Memory B cell (primary cell): ENCODE measurements around the gene FCGR2B.
"Not testable (repeated sequence)": the region's sequence is repeated elsewhere in the genome, so short reads cannot be mapped to it uniquely, and the experiment has no call there.

Experiments used
- ATAC-seq: fragments of 150-1000 bp; cut with Tn5 transposase; 2 replicates; pipeline ENCODE4 v1.10.0; 2021; ENCODE audit warnings: low read depth, mild to moderate bottlenecking, moderate library complexity
- DNase-seq, 2 donors: peaks; one replicate each; pipeline ENCODE4 v3.0.0; 2022; ENCODE audit warnings: low spot score in 2 of 2
- H3K27ac Mint-ChIP-seq: one replicate; pipeline ENCODE4 v1.8.0; 2022; ENCODE audit warnings: mild to moderate bottlenecking, moderate library complexity, mixed read lengths
- H3K27me3 Mint-ChIP-seq: one replicate; pipeline ENCODE4 v1.8.0; 2022; ENCODE audit warnings: mixed read lengths
- H3K36me3 Mint-ChIP-seq: one replicate; pipeline ENCODE4 v1.8.0; 2022; ENCODE audit warnings: mild to moderate bottlenecking, mixed read lengths
- H3K4me1 Mint-ChIP-seq: one replicate; pipeline ENCODE4 v1.8.0; 2022; ENCODE audit warnings: mixed read lengths
- H3K4me3 Mint-ChIP-seq: one replicate; pipeline ENCODE4 v1.8.0; 2022; ENCODE audit warnings: mild to moderate bottlenecking, moderate library complexity, mixed read lengths
- H3K9me3 Mint-ChIP-seq: one replicate; pipeline ENCODE4 v1.8.0; 2022; ENCODE audit warnings: mixed read lengths

The FCGR2B gene

GRCh38 chr1:161636976-161637375 is 26.0 kb upstream of the FCGR2B start:
- not testable (repeated sequence) for H3K27ac Mint-ChIP-seq, H3K4me1 Mint-ChIP-seq, H3K4me3 Mint-ChIP-seq, H3K36me3 Mint-ChIP-seq, H3K9me3 Mint-ChIP-seq, DNase-seq, ATAC-seq, H3K27me3 Mint-ChIP-seq

GRCh38 chr1:161638251-161638993 is 24.5 kb upstream of the FCGR2B start:
- not testable (repeated sequence) for H3K4me1 Mint-ChIP-seq, H3K27me3 Mint-ChIP-seq, ATAC-seq, H3K36me3 Mint-ChIP-seq, H3K9me3 Mint-ChIP-seq, DNase-seq, H3K27ac Mint-ChIP-seq, H3K4me3 Mint-ChIP-seq

GRCh38 chr1:161639203-161639602 is 23.7 kb upstream of the FCGR2B start:
- not testable (repeated sequence) for DNase-seq, H3K4me1 Mint-ChIP-seq, H3K36me3 Mint-ChIP-seq, H3K9me3 Mint-ChIP-seq, H3K27me3 Mint-ChIP-seq, ATAC-seq, H3K4me3 Mint-ChIP-seq, H3K27ac Mint-ChIP-seq

GRCh38 chr1:161642697-161643096 is 20.2 kb upstream of the FCGR2B start:
- not testable (repeated sequence) for H3K9me3 Mint-ChIP-seq, H3K4me1 Mint-ChIP-seq, H3K4me3 Mint-ChIP-seq, DNase-seq, H3K27ac Mint-ChIP-seq, H3K27me3 Mint-ChIP-seq, H3K36me3 Mint-ChIP-seq
- ATAC-seq, result peak; percentile 72

- ATAC-seq, H3K9me3 Mint-ChIP-seq, DNase-seq, H3K27me3 Mint-ChIP-seq, H3K36me3 Mint-ChIP-seq, H3K4me3 Mint-ChIP-seq, H3K27ac Mint-ChIP-seq, H3K4me1 Mint-ChIP-seq: not testable (repeated sequence)
Observed at GRCh38 chr1:161643481-161644208, 19.3 kb upstream of the FCGR2B start.

GRCh38 chr1:161644855-161645254 is 18.1 kb upstream of the FCGR2B start:
- ATAC-seq, H3K4me3 Mint-ChIP-seq, H3K36me3 Mint-ChIP-seq, H3K9me3 Mint-ChIP-seq, H3K27ac Mint-ChIP-seq, H3K4me1 Mint-ChIP-seq, DNase-seq, H3K27me3 Mint-ChIP-seq: not testable (repeated sequence)

- H3K27ac Mint-ChIP-seq, H3K36me3 Mint-ChIP-seq, H3K4me1 Mint-ChIP-seq, DNase-seq, H3K27me3 Mint-ChIP-seq, H3K9me3 Mint-ChIP-seq, H3K4me3 Mint-ChIP-seq: not testable (repeated sequence)
- ATAC-seq, result peak; percentile 43
Observed at GRCh38 chr1:161647507-161648360, 15.2 kb upstream of the FCGR2B start.

- H3K27me3 Mint-ChIP-seq, result not testable (repeated sequence)
Observed at GRCh38 chr1:161653541-161653940, 9.4 kb upstream of the FCGR2B start.

GRCh38 chr1:161653971-161654370 is 9.0 kb upstream of the FCGR2B start:
- not testable (repeated sequence) for H3K27me3 Mint-ChIP-seq, H3K4me1 Mint-ChIP-seq, H3K36me3 Mint-ChIP-seq, H3K9me3 Mint-ChIP-seq, H3K4me3 Mint-ChIP-seq, H3K27ac Mint-ChIP-seq, ATAC-seq, DNase-seq

More at GRCh38 chr1:161653541-161653940, 9.4 kb upstream of the FCGR2B start:
- DNase-seq, H3K4me3 Mint-ChIP-seq, H3K4me1 Mint-ChIP-seq, ATAC-seq, H3K9me3 Mint-ChIP-seq, H3K27ac Mint-ChIP-seq, H3K36me3 Mint-ChIP-seq: not testable (repeated sequence)

- H3K4me1 Mint-ChIP-seq, H3K4me3 Mint-ChIP-seq, H3K27ac Mint-ChIP-seq, DNase-seq, H3K9me3 Mint-ChIP-seq, H3K27me3 Mint-ChIP-seq, H3K36me3 Mint-ChIP-seq: not testable (repeated sequence)
- ATAC-seq, result peak; percentile 44
Observed at GRCh38 chr1:161658524-161658923, 4.4 kb upstream of the FCGR2B start.

- not testable (repeated sequence) for H3K27me3 Mint-ChIP-seq, H3K36me3 Mint-ChIP-seq, DNase-seq, H3K4me3 Mint-ChIP-seq, H3K9me3 Mint-ChIP-seq, H3K4me1 Mint-ChIP-seq, H3K27ac Mint-ChIP-seq
- ATAC-seq, result peak; percentile 50
Observed at GRCh38 chr1:161661660-161662311, 1.2 kb upstream of the FCGR2B start.

GRCh38 chr1:161663569-161663968 is 626 bp downstream of the FCGR2B start:
- not testable (repeated sequence) for H3K36me3 Mint-ChIP-seq, H3K27ac Mint-ChIP-seq, H3K4me1 Mint-ChIP-seq, DNase-seq, H3K27me3 Mint-ChIP-seq, H3K9me3 Mint-ChIP-seq
- peak overlapping the region; percentile 65 for H3K4me3 Mint-ChIP-seq
- peak; percentile 27 for ATAC-seq

- H3K4me3 Mint-ChIP-seq, ATAC-seq, H3K9me3 Mint-ChIP-seq, DNase-seq, H3K27me3 Mint-ChIP-seq, H3K27ac Mint-ChIP-seq, H3K36me3 Mint-ChIP-seq, H3K4me1 Mint-ChIP-seq: not testable (repeated sequence)
Observed at GRCh38 chr1:161664689-161665088, 1.7 kb downstream of the FCGR2B start.
